HFFc6 (cell line): ENCODE results near the gene LRRN3. TPM values are rescaled to one million over a fixed set of nuclear protein-coding genes. Genes with fewer than 3 reads are reported as not detected.
A peak's percentile ranks its signal among the peaks of the same experiment; 100 is the strongest.
"Not testable (repeated sequence)": the region's sequence is repeated elsewhere in the genome, so short reads cannot be mapped to it uniquely, and the experiment has no call there.

Source experiments
- DNase-seq: peaks from one replicate; pipeline ENCODE4 v3.0.0-alpha.2; 2018
- H3K27ac Mint-ChIP-seq: 2 replicates; pipeline ENCODE4 v1.8.0; 2020; ENCODE audit warnings: mild to moderate bottlenecking, mixed read lengths
- H3K27me3 Mint-ChIP-seq: 2 replicates; pipeline ENCODE4 v1.8.0; 2021; ENCODE audit warnings: mild to moderate bottlenecking, moderate library complexity, mixed read lengths; ENCODE audit not compliant: insufficient read depth
- H3K36me3 Mint-ChIP-seq: 2 replicates; pipeline ENCODE4 v1.8.0; 2021; ENCODE audit warnings: low read depth, mixed read lengths
- H3K4me1 Mint-ChIP-seq: 2 replicates; pipeline ENCODE4 v1.8.0; 2020; ENCODE audit warnings: low read depth, mixed read lengths
- H3K4me3 Mint-ChIP-seq: 2 replicates; pipeline ENCODE4 v1.8.0; 2020; ENCODE audit warnings: mild to moderate bottlenecking, moderate library complexity, mixed read lengths
- H3K9me3 Mint-ChIP-seq: 2 replicates; pipeline ENCODE4 v1.8.0; 2020; ENCODE audit warnings: mild to moderate bottlenecking, mixed read lengths
- CTCF ChIP-seq: fragments of 200-600 bp; sonication (generic); IDR thresholded peaks from 2 replicates; pipeline ENCODE4 v1.5.0; 2021; ENCODE audit warnings: antibody characterized with exemption, mild to moderate bottlenecking
- total RNA-seq, 6 experiments: library from RNA; stranded (reverse); fragmentation: NEBNext Ultra II Directional; extraction: Animal tissue kit (Norgen Biotek cat#: 25700); gene quantifications; 2 replicates in 1 of 6; 3 replicates in 5 of 6; pipeline ENCODE4 v1.2.3, GENCODE V29; 2021

The LRRN3 gene
- total RNA-seq, 6 experiments from 2014 or later, result 13.7 to 42.0 (median 35.5) TPM

GRCh38 chr7:111068618-111069017, 22.3 kb upstream of the LRRN3 start:
- Mint-ChIP-seq H3K4me1 (peaks cover 8% of the 10 kb centered on the region), H3K27me3 (no peaks in the 10 kb centered on the region), H3K27ac (no peak overlapping the region), H3K36me3 (peaks cover 6% of the 10 kb centered on the region), H3K9me3 (peaks cover 6% of the 10 kb centered on the region), H3K4me3 (no peak overlapping the region)
- DNase-seq, result no peak
- no peak for TF ChIP-seq CTCF

- DNase-seq, result no peak
- Mint-ChIP-seq H3K36me3 (no peaks in the 10 kb centered on the region), H3K27ac (no peak overlapping the region), H3K4me3 (no peak overlapping the region), H3K9me3 (no peaks in the 10 kb centered on the region), H3K4me1 (peaks cover 36% of the 10 kb centered on the region), H3K27me3 (no peaks in the 10 kb centered on the region)
- no peak for TF ChIP-seq CTCF
These were observed 19.4 kb upstream of the LRRN3 start for GRCh38 chr7:111071556-111071955.

- H3K27ac Mint-ChIP-seq, H3K36me3 Mint-ChIP-seq, H3K4me3 Mint-ChIP-seq, DNase-seq, H3K9me3 Mint-ChIP-seq, H3K27me3 Mint-ChIP-seq: not testable (repeated sequence)
- peaks cover 47% of the 10 kb centered on the region for H3K4me1 Mint-ChIP-seq
These were observed 18.3 kb upstream of the LRRN3 start for GRCh38 chr7:111072658-111073057.

- peaks cover 49% of the 10 kb centered on the region for H3K4me1 Mint-ChIP-seq
- H3K27me3 Mint-ChIP-seq, result no peaks in the 10 kb centered on the region
- H3K36me3 Mint-ChIP-seq, result no peaks in the 10 kb centered on the region
- H3K4me3 Mint-ChIP-seq, result no peak overlapping the region
- no peak for DNase-seq
- H3K27ac Mint-ChIP-seq, result no peak overlapping the region
- H3K9me3 Mint-ChIP-seq, result no peaks in the 10 kb centered on the region
- TF ChIP-seq CTCF, result no peak
These were observed 16.7 kb upstream of the LRRN3 start for GRCh38 chr7:111074071-111074747.

GRCh38 chr7:111074748-111075146, 16.2 kb upstream of the LRRN3 start:
- no peak for DNase-seq
- no peaks in the 10 kb centered on the region for H3K9me3 Mint-ChIP-seq
- no peak overlapping the region for H3K4me3 Mint-ChIP-seq
- no peaks in the 10 kb centered on the region for H3K27me3 Mint-ChIP-seq
- no peak overlapping the region for H3K27ac Mint-ChIP-seq
- H3K4me1 Mint-ChIP-seq, result peaks cover 49% of the 10 kb centered on the region
- no peaks in the 10 kb centered on the region for H3K36me3 Mint-ChIP-seq
- no peak for TF ChIP-seq CTCF

- no peak overlapping the region for H3K4me3 Mint-ChIP-seq
- peaks cover 49% of the 10 kb centered on the region for H3K4me1 Mint-ChIP-seq
- H3K9me3 Mint-ChIP-seq, result no peaks in the 10 kb centered on the region
- H3K27ac Mint-ChIP-seq, result peak overlapping the region; percentile 38; the same call in 1 of the 2 replicates
- H3K27me3 Mint-ChIP-seq, result no peaks in the 10 kb centered on the region
- H3K36me3 Mint-ChIP-seq, result no peaks in the 10 kb centered on the region
- TF ChIP-seq CTCF, result no peak
- no peak for DNase-seq
These were observed 15.4 kb upstream of the LRRN3 start for GRCh38 chr7:111075498-111075897.
